GM21515 (cell line): ENCODE measurements around the gene GGACT.
"Not testable (repeated sequence)": the region's sequence is repeated elsewhere in the genome, so short reads cannot be mapped to it uniquely, and the experiment has no call there.

Experiments
- ATAC-seq: cut with Tn5 transposase; IDR thresholded peaks from one replicate; pipeline ENCODE4 v1.9.1; 2021; ENCODE audit not compliant: unreplicated experiment

Gene GGACT

DNA sequence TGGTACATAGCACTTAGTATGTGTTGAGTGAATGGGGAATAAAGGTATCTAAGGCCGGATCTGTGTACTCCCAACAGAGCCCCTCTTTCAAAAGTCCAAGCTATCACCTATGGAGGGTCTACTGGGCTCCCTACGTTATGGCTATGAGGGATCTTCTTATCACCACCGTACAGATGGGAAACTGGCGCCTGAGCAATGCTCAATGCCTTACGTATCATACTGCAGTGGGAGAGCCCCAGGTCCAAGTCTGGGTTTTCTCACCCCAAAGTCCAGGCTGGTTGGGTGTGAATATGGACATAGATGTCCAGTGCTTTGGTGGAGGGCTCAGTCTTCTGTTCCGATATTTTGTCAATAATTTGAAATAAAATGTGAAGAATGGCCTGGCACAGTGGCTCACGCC lies 13.1 kb upstream of the GGACT start:
- ATAC-seq, result no peak

DNA sequence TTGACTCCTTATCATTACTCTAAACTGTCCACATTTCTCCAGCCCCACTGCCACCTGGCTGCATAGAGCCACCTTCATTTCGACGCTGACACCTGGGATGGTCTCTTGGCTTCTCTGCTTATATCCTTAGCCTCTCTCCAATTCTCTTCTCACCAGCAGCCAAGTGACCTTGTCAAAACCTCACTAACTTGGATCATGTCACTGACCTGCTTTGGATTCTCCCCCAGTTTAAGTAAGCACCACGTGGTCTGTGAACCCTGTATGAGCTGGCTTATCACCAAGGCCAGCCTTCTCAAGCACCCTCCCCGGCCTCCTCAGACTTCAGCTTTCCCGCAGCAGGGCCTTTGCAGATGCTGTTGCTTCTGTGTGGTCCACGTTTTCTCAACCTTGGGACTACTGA lies 12.3 kb upstream of the GGACT start:
- ATAC-seq, result no peak

DNA sequence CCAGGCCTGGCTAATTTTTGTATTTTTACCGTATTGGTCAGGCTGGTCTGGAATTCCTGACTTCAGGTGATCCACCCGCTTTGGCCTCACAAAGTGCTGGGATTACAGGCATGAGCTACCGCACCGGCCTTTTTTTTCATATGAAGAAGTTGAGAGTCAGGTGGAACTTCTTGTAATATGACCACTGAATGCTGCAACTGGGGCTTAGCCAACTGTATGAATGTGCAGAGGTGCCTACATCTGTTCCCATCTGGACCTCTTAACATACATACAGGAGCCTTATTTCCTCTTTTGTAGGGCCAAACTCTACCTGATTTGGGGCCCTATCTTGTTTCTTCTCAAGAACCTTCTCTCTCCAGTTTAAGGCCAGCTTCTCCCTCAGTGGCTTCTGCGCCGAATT lies 11.9 kb upstream of the GGACT start:
- no peak for ATAC-seq

DNA sequence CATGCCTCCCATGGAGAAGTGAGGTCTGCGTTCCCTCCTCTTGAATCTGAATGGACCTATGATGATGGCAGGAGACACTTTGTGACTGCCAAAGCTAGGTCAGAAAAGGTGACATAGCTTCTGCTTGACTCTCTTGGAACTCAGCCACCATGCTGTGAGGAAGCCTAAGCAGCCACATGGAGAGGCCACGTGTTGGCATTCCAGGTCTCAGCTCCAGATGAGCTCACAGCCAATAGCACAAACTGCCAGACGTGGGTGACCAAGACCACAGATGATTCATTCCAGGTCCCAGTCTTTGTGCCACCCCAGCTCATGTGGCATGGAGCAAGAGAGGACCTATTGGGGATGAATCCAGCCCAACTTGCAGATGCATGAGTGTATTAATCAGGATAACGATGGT lies 8.7 kb upstream of the GGACT start:
- ATAC-seq, result no peak

DNA sequence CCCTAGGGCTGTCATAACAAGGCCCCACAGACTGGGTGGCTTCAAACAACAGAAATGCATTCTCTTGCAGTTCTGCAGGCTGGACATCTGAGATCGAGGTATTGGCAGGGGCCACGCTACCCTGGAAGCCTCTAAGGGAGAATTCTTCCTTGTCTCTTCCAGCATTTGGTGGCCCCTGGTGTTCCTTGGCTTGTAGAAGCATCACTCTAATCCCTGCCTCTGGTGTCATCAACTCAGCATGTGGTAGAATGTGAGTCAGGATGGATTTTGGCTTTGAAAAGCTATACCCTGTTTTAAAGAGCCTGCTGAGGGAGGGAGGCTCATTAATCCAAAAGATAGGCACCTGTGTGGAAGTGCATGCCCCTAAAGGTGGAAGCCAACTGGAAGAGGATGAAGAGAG lies 7.9 kb upstream of the GGACT start:
- no peak for ATAC-seq

DNA sequence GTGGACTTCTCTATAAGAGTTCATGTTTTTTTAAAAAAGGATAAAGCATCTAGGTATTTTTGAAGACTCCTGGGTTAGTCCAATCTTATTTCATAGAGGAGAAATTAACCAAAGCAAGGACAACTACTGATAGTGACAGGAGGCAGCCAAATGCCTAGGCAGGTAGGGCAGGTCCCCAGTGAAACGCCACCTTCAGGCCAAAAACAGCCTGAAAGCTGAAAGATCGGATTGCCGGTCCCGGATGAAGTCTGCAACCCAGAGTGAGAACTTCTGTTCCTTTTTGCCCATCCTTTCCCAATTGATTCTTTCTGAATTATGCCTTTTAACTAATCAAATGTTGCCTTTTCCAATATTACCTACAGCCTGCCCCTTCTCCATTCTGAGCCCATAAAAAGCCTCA lies 6.1 kb upstream of the GGACT start:
- no peak for ATAC-seq

DNA sequence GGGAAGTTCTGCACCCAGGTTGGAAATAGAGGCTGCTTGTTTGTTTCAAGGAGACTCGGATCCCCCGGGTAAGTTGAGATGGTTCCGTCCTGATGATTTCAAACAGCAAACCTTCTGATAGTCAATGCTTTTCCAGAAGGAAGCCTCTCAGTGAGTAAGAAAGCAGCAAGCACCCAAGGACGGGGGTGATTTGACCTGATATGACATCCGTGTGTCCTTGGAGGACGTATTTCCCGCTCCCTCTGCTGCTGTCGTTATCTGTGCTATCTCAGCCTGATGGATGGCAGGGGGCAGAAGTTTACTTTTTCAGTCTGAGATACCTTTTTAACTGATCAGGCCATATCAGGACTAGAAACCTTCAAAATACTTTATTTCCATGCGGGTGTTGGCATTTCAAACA lies 5.7 kb upstream of the GGACT start:
- ATAC-seq, result no peak

DNA sequence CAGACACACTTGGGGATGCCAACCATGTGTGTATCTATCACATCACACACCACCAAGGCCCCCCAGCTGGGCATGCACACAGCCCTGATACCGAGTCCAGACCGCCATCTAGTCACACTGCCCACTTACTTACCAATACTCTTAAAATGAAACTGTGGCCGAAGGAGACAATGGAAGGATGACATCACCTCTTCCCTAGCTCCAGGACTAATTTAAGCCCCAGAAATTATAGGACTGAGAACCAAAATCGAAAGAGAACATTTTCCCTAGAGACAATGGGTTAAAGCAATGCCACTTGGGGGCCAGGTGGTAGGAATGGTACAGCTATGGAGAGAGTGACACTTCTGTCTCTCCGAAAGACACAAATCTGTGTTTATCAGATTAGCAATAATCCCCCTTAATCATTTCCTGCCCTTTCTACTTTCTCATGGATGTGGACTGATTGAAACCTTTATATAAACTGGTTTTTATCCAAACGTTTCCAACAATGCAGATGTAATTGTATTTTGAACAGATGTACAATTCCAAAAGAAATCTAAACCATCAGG lies 663 bp upstream of the GGACT start:
- no peak for ATAC-seq

DNA sequence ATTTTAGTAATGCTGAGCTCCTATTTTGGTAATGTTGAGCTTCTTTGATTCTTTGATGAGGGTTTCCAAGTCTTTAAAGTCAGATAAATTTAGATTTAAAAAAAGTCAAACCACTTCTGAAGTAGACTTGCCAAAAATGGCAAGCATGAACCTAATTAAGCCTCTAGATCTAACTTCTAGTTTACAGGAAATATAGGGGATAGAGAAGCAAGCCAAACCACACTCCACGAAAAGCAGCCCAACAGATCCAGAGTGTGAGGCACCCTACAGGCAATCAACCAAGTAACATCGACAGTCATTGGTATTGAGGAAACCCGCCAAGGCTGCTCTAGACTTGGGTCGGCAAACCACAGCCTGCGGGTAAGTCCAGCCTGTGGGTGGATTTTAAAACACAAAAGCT lies 3.7 kb downstream of the GGACT start:
- no peak for ATAC-seq

DNA sequence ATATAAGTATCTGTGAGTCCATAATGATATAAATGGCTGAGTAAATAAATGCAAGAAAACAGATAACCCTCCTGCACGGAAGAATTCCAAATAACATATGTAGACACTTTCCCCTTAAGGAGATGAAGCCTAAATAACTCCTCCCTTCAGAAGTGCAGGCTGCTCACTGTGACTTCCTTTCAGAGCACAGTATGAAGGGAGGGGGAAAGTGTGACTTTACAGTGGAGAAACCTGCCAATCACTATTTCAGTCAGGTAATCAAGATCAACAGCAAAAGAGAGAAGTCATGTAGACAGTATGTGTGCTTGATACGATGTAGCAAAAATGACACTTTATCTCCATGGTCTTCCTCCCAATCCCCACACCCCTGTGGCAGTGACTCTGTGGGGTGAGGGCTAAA lies 7.1 kb downstream of the GGACT start:
- ATAC-seq, result no peak

DNA sequence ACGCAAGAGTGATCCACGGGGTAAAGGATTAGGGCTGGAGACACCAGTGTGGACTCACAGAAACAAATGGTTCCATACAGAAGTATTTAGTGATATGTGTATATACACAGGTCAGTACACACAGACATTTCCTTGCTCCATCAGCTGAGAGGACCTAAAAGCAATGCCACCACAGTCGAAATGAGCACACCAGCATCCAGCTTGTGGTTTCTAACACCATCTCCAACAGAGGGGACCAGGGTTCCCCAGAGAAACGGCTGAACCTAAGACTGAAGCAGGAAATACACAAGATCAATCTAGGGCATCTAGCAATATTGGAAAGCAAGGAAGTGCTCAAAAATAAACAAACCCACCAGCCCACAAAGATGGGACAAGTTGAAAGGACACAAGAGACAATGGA lies 7.6 kb downstream of the GGACT start:
- ATAC-seq, result no peak

DNA sequence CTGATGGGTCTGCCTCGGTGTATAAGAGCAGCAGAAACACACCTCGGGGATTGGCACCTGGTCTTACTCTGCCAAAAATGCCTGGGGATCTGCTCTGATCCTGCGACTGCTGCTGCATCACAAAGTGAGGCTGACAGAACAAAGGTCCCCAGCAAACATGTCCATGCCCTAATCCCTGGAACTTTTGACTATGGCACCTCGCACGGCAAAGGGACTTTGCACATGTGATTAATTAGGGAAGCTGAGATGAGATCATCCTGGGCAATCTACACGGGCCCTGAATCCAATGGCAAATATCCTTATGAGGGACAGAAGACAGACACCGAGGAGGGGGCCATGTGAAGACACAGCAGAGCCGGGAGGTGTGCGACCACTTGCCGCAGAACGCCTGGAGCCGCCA lies 8.5 kb downstream of the GGACT start:
- ATAC-seq, result no peak

DNA sequence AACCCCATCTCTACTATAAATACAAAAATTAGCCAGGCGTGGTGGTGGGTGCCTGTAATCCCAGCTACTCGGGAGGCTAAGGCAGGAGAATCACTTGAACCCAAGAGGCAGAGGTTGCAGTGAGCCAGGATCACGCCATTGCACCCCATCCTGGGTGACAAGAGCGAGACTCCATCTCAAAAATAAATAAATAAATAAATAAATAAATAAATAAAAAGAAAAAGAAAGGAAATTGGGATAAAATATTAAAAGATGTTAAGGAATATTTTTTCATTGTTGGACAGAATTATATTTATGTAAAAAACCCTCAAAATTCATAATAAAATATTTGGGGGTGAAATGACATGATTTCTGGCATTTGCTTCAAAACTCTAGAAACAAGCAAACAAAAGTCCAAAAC lies 11.3 kb downstream of the GGACT start:
- ATAC-seq, result not testable (repeated sequence)

DNA sequence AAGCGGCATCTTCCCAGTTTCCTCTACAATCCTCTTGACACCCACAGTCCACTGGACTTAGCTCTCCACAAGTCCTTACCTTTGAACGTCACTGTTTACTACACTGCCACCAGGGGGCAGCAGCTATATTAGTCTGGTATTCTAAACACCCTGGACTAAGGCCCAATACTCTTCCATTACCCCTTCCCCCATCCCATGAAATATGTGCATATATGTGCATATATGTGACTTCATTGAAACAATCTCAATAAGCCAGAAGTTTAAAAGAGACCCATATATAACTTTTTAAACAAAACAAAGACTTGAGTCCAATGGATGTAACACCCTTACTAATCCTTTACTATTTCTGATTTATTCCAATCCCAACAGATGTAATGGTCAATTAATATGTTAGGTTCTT lies 15.5 kb downstream of the GGACT start:
- ATAC-seq, result peak; percentile 93

DNA sequence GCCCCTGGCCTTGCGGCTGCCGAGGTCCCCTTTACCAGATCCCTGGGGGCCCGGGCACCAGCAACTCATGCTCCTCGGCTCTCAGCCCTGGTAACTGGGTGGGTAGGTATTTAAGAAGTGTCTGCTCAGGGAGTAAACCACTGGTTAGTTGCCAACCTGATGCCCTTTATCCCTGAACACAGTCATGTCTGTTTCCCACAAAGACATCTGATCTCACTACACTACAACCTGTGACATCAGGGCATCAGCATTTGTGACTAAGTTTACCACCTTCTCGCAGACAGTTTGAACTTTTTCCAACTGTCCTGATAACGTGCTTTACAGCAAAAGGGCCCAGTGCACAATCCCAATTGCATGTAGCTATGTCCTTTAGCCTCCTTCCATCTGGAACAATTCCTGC lies 22.0 kb downstream of the GGACT start:
- ATAC-seq, result no peak

DNA sequence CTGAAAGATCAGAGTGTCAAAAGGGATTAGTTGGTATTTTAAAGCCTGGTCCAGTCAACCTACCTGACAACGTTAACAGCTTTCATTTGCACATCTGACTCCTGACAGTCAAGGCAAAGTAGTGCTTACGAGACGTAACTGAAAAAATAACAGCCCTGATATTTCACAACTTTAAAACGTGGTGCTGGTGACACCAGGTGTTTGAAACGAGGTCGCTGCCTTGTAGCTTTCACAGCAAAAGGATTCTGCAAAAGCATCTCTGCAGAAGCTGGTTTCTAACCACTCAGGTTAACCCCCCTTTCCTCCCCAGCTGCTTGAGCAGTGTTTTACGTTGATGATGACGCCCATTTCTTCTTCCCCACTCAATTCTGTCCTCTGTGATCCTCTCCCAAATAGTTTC lies 23.3 kb downstream of the GGACT start:
- no peak for ATAC-seq

DNA sequence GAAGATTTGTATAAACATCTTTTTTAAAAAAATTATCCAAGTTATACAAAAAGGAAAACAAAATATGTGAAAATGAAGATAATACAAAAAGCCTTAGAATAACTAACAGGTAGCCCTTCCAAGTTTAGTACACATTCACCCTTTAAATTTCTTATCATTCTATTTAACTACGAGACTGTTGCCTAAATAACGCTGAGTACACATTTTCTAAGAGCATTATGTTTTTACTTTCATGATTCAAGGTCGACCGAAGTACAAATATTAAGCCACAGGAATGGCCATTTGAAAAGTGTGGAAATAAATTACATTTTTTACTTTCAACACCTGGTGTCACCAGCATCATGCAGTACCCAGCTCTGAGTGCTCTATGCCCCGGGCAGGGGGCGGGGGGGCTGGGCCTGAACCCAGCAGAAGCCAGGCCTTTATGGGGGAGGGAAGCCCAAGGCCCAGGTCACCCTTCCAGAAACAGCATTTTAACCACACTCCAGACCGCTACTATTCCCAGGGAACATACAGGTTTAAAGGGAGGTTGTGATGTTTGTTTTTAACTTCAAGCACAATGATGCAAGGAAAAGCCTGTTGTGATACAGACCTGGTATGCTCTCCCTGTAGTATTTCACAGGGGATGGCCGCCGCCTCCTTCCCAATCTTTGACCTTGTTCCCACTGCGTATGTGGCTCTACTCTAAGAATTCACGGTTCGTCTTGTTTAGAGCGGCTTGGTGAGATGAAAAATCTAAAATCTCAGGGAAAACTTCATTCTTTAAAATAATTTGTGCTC lies 24.0 kb downstream of the GGACT start:
- no peak for ATAC-seq

DNA sequence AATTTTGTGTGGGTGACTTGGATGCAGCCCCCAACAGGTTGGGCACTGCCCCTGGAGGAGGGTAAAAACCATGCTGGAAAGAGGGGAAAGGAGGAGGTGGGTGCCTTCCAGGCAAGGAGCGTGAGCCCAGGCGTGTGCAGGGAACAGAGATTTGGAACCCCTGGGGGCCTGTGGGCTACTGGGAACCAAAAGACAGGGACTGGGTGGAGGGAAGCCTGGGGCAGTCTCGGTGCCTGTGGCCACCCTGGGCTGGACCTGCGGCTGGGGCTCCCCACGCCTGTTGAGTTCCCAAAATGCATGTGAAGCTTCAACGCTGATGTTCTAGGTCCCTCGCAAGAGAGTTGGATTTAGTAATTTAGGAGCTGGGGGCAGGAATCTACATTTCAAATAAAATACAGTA lies 24.8 kb downstream of the GGACT start:
- ATAC-seq, result no peak

DNA sequence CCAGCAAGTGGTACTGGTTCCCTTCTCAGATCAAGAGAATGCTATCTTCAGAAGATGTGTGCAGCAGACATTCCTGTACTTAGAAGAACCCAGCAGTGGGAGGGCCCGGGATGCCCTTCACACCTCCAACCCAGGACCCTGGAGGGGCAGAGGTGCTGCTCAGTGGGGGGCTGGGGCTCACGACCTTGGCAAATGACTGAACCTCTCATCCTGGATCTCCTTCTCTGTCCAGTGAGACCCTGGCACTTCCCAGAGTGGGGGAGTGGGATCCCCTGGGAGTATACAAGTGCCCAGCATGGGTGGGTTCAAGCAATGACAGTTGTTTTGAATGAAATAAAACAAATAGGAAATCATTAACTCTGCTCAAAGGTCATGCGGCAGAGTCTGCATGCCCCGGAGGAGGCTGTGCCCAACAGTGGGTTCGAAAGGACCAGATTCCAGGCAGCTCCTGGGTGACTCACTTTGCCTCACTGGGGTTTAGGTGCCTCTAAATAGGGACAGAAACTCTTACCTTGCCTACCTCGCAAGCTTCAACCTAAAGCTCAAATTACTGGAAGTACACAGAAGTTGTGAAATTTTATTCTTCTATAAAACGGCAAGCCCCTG lies 26.9 kb downstream of the GGACT start:
- no peak for ATAC-seq

DNA sequence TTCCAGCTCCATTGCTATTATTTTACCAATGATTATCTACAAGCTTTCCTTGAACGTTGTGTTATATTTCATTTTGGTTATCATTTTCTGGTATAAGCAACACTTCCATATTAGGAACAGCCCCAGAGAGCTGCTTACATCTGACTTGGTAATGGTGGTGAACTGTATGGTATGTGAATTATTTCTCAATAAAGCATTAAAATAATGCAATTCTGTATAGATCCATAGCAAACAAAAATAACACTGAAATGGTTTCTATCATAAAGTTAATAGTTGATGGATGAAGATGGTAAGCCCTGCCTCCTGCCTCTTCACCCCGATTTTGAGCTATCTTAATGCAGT lies 27.5 kb downstream of the GGACT start:
- no peak for ATAC-seq

DNA sequence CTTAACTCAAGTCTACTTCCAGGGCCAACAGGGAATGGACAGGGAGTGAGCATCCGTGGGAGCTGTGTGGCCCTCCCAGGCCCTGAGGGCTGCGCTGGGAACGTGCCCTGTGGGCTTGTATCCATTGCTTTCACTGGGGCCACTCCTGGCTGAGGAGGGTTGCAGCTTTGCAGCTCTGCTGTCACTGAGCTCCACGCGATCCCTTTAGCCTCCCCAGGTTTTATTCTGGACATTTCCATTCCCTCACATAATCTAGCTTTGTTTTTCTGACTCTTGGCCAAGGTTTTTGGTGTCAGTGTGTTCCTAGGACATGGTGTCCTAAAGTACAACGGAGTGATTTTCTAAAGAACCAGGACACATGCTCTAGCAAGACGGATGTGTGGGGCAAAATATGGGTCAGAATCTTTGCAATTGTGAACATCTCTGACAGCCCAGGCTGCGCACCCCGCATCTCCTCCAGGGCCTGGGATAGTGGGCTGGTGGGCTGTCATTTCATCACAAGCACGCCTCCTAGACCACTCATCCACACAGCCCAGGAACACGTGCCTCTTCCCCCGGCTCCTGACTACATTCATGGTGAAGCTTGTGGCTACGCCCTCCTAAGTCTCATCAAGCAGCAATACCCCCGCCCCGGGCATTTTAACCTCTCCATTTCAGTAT lies 28.0 kb downstream of the GGACT start:
- ATAC-seq, result no peak

DNA sequence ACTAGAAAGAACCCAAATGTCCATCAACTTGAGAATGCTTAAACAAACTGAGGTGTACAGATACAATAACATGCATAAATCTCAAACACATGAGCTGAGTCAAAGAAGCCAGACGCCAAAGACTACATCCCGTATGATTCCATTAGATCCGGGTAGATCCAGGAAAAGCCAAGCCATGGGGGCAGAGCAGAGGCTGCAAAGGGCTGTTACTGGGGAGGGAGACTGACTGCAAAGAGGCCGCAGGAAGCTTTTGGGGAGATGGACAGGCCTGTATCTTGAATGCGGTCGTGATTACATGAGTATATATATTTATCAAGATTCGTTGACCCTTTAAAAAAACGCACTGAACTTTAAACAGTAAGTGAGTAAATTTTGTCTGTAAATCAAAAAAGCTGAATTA lies 28.7 kb downstream of the GGACT start:
- no peak for ATAC-seq
